MM.1S (cell line): ENCODE measurements around the gene ANXA2R.
"Not testable (repeated sequence)": the region's sequence is repeated elsewhere in the genome, so short reads cannot be mapped to it uniquely, and the experiment has no call there.

Source experiments
- DNase-seq: peaks from one replicate; pipeline ENCODE4 v3.0.0-alpha.2; 2015
- H2AFZ ChIP-seq: fragments of 300-600 bp; sonication (generic); 2 replicates; pipeline ENCODE4 v1.6.0; 2016; ENCODE audit warnings: antibody characterized with exemption, low read length
- H3F3A ChIP-seq: fragments of 300-600 bp; sonication (generic); 2 replicates; pipeline ENCODE4 v1.6.1; 2016; ENCODE audit warnings: mild to moderate bottlenecking, antibody characterized with exemption, low read length, moderate library complexity, mixed read lengths; ENCODE audit not compliant: insufficient read depth
- H3K27ac ChIP-seq: fragments of 300-600 bp; sonication (generic); 2 replicates; pipeline ENCODE4 v1.5.1; 2016; ENCODE audit warnings: mild to moderate bottlenecking, low read length
- H3K27me3 ChIP-seq: fragments of 300-600 bp; sonication (generic); replicated peaks from 2 replicates; pipeline ENCODE4 v1.6.0; 2016; ENCODE audit warnings: low read length; ENCODE audit not compliant: insufficient read depth
- H3K36me3 ChIP-seq: fragments of 300-600 bp; sonication (generic); replicated peaks from 2 replicates; pipeline ENCODE4 v1.6.1; 2016; ENCODE audit warnings: mild to moderate bottlenecking, low read length, mixed read lengths; ENCODE audit not compliant: insufficient read depth
- H3K4me1 ChIP-seq: fragments of 300-600 bp; sonication (generic); 2 replicates; pipeline ENCODE4 v1.6.1; 2016; ENCODE audit warnings: low read length, mixed read lengths
- H3K4me2 ChIP-seq: fragments of 300-600 bp; sonication (generic); 2 replicates; pipeline ENCODE4 v1.6.0; 2016; ENCODE audit warnings: low read depth, low read length
- H3K4me3 ChIP-seq: fragments of 300-600 bp; sonication (generic); 2 replicates; pipeline ENCODE4 v1.5.1; 2016; ENCODE audit warnings: low read length, mixed read lengths
- H3K79me2 ChIP-seq: fragments of 300-600 bp; sonication (generic); 2 replicates; pipeline ENCODE4 v1.6.1; 2016; ENCODE audit warnings: mixed run types, low read length, mixed read lengths
- H3K9ac ChIP-seq: fragments of 300-600 bp; sonication (generic); 2 replicates; pipeline ENCODE4 v1.6.1; 2016; ENCODE audit warnings: low read length, mixed read lengths
- H3K9me2 ChIP-seq: fragments of 300-600 bp; sonication (generic); replicated peaks from 2 replicates; pipeline ENCODE4 v1.6.1; 2016; ENCODE audit warnings: mild to moderate bottlenecking, low read length, mixed read lengths; ENCODE audit not compliant: insufficient read depth
- H3K9me3 ChIP-seq: fragments of 300-600 bp; sonication (generic); replicated peaks from 2 replicates; pipeline ENCODE4 v1.6.1; 2016; ENCODE audit warnings: mild to moderate bottlenecking, low read length, mixed read lengths; ENCODE audit not compliant: insufficient read depth
- H4K20me1 ChIP-seq: fragments of 300-600 bp; sonication (generic); 2 replicates; pipeline ENCODE4 v1.6.1; 2016; ENCODE audit warnings: mild to moderate bottlenecking, low read length, moderate library complexity, mixed read lengths; ENCODE audit not compliant: insufficient read depth
- EZH2 ChIP-seq: fragments of 300-600 bp; sonication (generic); optimal IDR thresholded peaks from 2 replicates; pipeline ENCODE3; 2017; ENCODE audit warnings: low read depth, mild to moderate bottlenecking, antibody characterized with exemption, low read length, mixed read lengths
- EZH2phosphoT487 ChIP-seq: fragments of 300-600 bp; sonication (generic); IDR thresholded peaks from 2 replicates; pipeline ENCODE4 v1.6.1; 2018; ENCODE audit warnings: antibody characterized with exemption, low read length
- TF ChIP-seq, protein P1 (sequence below): fragments of 300-600 bp; sonication (generic); IDR thresholded peaks from 2 replicates; pipeline ENCODE4 v1.5.1; 2016; ENCODE audit warnings: antibody characterized with exemption, low read length, mixed read lengths

ANXA2R gene

DNA sequence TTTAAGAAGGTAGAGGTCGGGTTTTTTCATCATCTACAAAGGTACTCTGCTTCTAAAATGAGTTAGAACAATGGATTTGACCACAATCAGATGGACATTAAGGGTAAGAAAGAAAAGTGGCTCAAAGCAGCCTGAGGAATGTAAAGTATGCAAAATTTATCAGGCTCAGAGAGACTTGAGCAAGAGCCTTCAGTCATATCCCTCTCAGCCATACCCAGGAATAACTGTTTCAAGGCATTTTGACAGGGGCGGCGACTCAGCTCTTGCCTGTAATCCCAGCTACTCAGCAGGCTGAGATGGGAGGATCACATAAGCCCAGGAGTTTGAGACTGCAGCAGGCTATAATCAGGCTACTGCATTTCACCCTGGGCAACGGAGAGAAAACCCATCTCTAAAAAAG is 38.8 kb upstream of the ANXA2R start:
- no peaks in the 10 kb centered on the region for H4K20me1 ChIP-seq
- no peaks in the 10 kb centered on the region for H3K4me1 ChIP-seq
- DNase-seq = no peak
- H3K79me2 ChIP-seq = no peaks in the 10 kb centered on the region
- no peak overlapping the region for H3K9ac ChIP-seq
- no peaks in the 10 kb centered on the region for H3K27me3 ChIP-seq
- no peak overlapping the region for H3K27ac ChIP-seq
- no peak overlapping the region for H2AFZ ChIP-seq
- no peak overlapping the region for H3K4me3 ChIP-seq
- no peak overlapping the region for H3K4me2 ChIP-seq
- H3K36me3 ChIP-seq = no peaks in the 10 kb centered on the region
- H3F3A ChIP-seq = no peaks in the 10 kb centered on the region
- H3K9me2 ChIP-seq = no peaks in the 10 kb centered on the region
- no peak for TF ChIP-seq EZH2phosphoT487
- no peak for TF ChIP-seq EZH2
- TF ChIP-seq, protein P1, sequence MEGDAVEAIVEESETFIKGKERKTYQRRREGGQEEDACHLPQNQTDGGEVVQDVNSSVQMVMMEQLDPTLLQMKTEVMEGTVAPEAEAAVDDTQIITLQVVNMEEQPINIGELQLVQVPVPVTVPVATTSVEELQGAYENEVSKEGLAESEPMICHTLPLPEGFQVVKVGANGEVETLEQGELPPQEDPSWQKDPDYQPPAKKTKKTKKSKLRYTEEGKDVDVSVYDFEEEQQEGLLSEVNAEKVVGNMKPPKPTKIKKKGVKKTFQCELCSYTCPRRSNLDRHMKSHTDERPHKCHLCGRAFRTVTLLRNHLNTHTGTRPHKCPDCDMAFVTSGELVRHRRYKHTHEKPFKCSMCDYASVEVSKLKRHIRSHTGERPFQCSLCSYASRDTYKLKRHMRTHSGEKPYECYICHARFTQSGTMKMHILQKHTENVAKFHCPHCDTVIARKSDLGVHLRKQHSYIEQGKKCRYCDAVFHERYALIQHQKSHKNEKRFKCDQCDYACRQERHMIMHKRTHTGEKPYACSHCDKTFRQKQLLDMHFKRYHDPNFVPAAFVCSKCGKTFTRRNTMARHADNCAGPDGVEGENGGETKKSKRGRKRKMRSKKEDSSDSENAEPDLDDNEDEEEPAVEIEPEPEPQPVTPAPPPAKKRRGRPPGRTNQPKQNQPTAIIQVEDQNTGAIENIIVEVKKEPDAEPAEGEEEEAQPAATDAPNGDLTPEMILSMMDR = no peak
- H3K9me3 ChIP-seq = no peaks in the 10 kb centered on the region

- not testable (repeated sequence) for H3K27ac ChIP-seq, H2AFZ ChIP-seq
These were observed 37.5 kb upstream of the ANXA2R start for GRCh38 chr5:43077446-43078191.

GRCh38 chr5:43075319-43076293 is 35.5 kb upstream of the ANXA2R start:
- Histone ChIP-seq H3K27ac (no peak overlapping the region), H3K9me3 (no peaks in the 10 kb centered on the region), H3K27me3 (no peaks in the 10 kb centered on the region), H3K79me2 (no peaks in the 10 kb centered on the region), H3K4me3 (no peak overlapping the region), H3K36me3 (no peaks in the 10 kb centered on the region), H3K9me2 (no peaks in the 10 kb centered on the region), H3K4me1 (no peaks in the 10 kb centered on the region), H4K20me1 (no peaks in the 10 kb centered on the region), H2AFZ (no peak overlapping the region), H3F3A (no peaks in the 10 kb centered on the region), H3K4me2 (no peak overlapping the region), H3K9ac (no peak overlapping the region)
- no peak for DNase-seq
- TF ChIP-seq, protein P1 = no peak
- TF ChIP-seq EZH2phosphoT487 = no peak

More at GRCh38 chr5:43077446-43078191, 37.5 kb upstream of the ANXA2R start:
- not testable (repeated sequence) for H3K36me3 ChIP-seq, H3K79me2 ChIP-seq, H3F3A ChIP-seq, H3K9ac ChIP-seq, H3K9me2 ChIP-seq, H3K9me3 ChIP-seq, H4K20me1 ChIP-seq, H3K27me3 ChIP-seq, H3K4me3 ChIP-seq, H3K4me2 ChIP-seq, DNase-seq, H3K4me1 ChIP-seq

DNA sequence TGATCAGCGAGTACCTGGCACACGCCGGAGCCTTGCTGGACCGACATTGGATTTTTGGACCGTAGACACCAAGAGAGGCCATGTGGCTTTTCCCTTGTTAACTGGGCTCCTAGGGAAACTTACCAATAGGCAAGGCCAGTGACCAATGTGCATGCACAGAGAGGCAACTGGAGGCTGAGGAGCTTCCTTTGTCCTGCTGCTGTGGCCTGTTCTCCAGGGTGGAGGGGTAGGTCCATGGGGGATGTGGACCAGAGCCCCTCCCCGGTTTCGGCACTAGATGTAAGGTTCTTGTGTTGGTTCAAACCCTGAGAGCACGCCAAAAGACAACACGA is 34.8 kb upstream of the ANXA2R start:
- no peak overlapping the region for H3K4me2 ChIP-seq
- no peak overlapping the region for H3K27ac ChIP-seq
- TF ChIP-seq EZH2 (no peak), EZH2phosphoT487 (no peak)
- TF ChIP-seq, protein P1 = no peak

More for the DNA sequence above, 34.8 kb upstream of the ANXA2R start:
- H3K27me3 ChIP-seq = no peaks in the 10 kb centered on the region
- no peak for DNase-seq
- H3K4me1 ChIP-seq = no peaks in the 10 kb centered on the region
- H3K79me2 ChIP-seq = no peaks in the 10 kb centered on the region
- H2AFZ ChIP-seq = no peak overlapping the region
- H3K9ac ChIP-seq = no peak overlapping the region
- no peaks in the 10 kb centered on the region for H3K9me2 ChIP-seq
- no peaks in the 10 kb centered on the region for H3F3A ChIP-seq
- H3K36me3 ChIP-seq = no peaks in the 10 kb centered on the region
- H3K4me3 ChIP-seq = no peak overlapping the region
- no peaks in the 10 kb centered on the region for H4K20me1 ChIP-seq
- H3K9me3 ChIP-seq = no peaks in the 10 kb centered on the region
